Cardiac muscle cell (in vitro differentiated cells and primary cell): ENCODE results near the gene NECTIN2. TPM values are rescaled to one million over a fixed set of nuclear protein-coding genes. Genes with fewer than 3 reads are reported as not detected.

Experiments
- DNase-seq, 2 donors: peaks; one replicate each; pipeline versions ENCODE4 v3.0.0 to v3.0.0-alpha.2; 2010 to 2017; ENCODE audit warnings: low read depth in 1 of 2, low spot score in 1 of 2
- H3K27ac ChIP-seq: fragments of 200-600 bp; sonication (generic); 2 replicates; pipeline ENCODE4 v1.5.1; 2016
- H3K27me3 ChIP-seq: fragments of 200-600 bp; sonication (generic); 2 replicates; pipeline ENCODE4 v1.6.0; 2016; ENCODE audit warnings: control low read depth
- H3K36me3 ChIP-seq: fragments of 200-600 bp; sonication (generic); 2 replicates; pipeline ENCODE4 v1.5.1; 2016; ENCODE audit warnings: control low read depth
- H3K4me1 ChIP-seq: fragments of 200-600 bp; sonication (generic); 2 replicates; pipeline ENCODE4 v1.8.1; 2017; ENCODE audit warnings: low read depth, mild to moderate bottlenecking, mixed run types
- H3K4me3 ChIP-seq: fragments of 200-600 bp; sonication (generic); 2 replicates; pipeline ENCODE4 v1.5.1; 2016; ENCODE audit warnings: mild to moderate bottlenecking
- H3K9me3 ChIP-seq: fragments of 200-600 bp; sonication (generic); 2 replicates; pipeline ENCODE4 v1.5.1; 2017; ENCODE audit warnings: low read depth, mild to moderate bottlenecking, control low read depth
- CTCF ChIP-seq: IDR thresholded peaks from 2 replicates; pipeline ENCODE4 v1.5.1; 2012; ENCODE audit warnings: low read depth, mild to moderate bottlenecking, low read length
- polyA plus RNA-seq: library from polyadenylated mRNA; unstranded; fragments of >200 nt; fragmentation: Nextera tagmentation; extraction: Ambion mirVana; gene quantifications from 2 replicates; pipeline ENCODE4 v1.2.1, GENCODE V29; 2016
- total RNA-seq: library from RNA; depleted of rRNA; stranded (reverse); fragments of >200 nt; gene quantifications from 2 replicates; pipeline ENCODE4 v1.2.3, GENCODE V29; 2016

Gene NECTIN2
- total and polyA plus RNA-seq, 2 experiments from 2014 or later = 144 to 156 TPM

- Histone ChIP-seq H3K27me3 (no peaks in the 10 kb centered on the region), H3K36me3 (peaks cover 40% of the 10 kb centered on the region), H3K9me3 (no peaks in the 10 kb centered on the region), H3K4me3 (no peak overlapping the region), H3K4me1 (peaks cover 8% of the 10 kb centered on the region), H3K27ac (no peak overlapping the region)
- TF ChIP-seq CTCF = no peak
- no peak for DNase-seq
Observed at GRCh38 chr19:44894052-44894400, 47.9 kb downstream of the NECTIN2 start.

- no peak for TF ChIP-seq CTCF
- peaks cover 40% of the 10 kb centered on the region for H3K36me3 ChIP-seq
- H3K27me3 ChIP-seq = no peaks in the 10 kb centered on the region
- no peak overlapping the region for H3K4me3 ChIP-seq
- peaks cover 6% of the 10 kb centered on the region for H3K4me1 ChIP-seq
- no peak for DNase-seq
- H3K27ac ChIP-seq = no peak overlapping the region
- no peaks in the 10 kb centered on the region for H3K9me3 ChIP-seq
Observed at GRCh38 chr19:44894946-44895345, 48.8 kb downstream of the NECTIN2 start.

GRCh38 chr19:44897835-44898234 lies 51.7 kb downstream of the NECTIN2 start:
- no peak for DNase-seq
- H3K4me3 ChIP-seq = no peak overlapping the region
- H3K27me3 ChIP-seq = no peaks in the 10 kb centered on the region
- TF ChIP-seq CTCF = no peak
- no peaks in the 10 kb centered on the region for H3K9me3 ChIP-seq
- H3K36me3 ChIP-seq = peaks cover 46% of the 10 kb centered on the region
- H3K27ac ChIP-seq = no peak overlapping the region
- no peaks in the 10 kb centered on the region for H3K4me1 ChIP-seq

- H3K9me3 ChIP-seq = no peaks in the 10 kb centered on the region
- TF ChIP-seq CTCF = no peak
- no peak overlapping the region for H3K4me3 ChIP-seq
- no peaks in the 10 kb centered on the region for H3K4me1 ChIP-seq
- H3K36me3 ChIP-seq = peaks cover 26% of the 10 kb centered on the region
- no peak overlapping the region for H3K27ac ChIP-seq
- H3K27me3 ChIP-seq = no peaks in the 10 kb centered on the region
- DNase-seq = no peak
Observed at GRCh38 chr19:44900328-44901244, 54.5 kb downstream of the NECTIN2 start.

- Histone ChIP-seq H3K4me1 (no peaks in the 10 kb centered on the region), H3K9me3 (no peaks in the 10 kb centered on the region), H3K27ac (no peak overlapping the region), H3K36me3 (peaks cover 10% of the 10 kb centered on the region), H3K4me3 (no peak overlapping the region), H3K27me3 (no peaks in the 10 kb centered on the region)
- TF ChIP-seq CTCF = no peak
- no peak for DNase-seq
Observed at GRCh38 chr19:44903216-44903601, 57.1 kb downstream of the NECTIN2 start.
